ENCODE data around the gene EML4. TPM values are rescaled to one million over a fixed set of nuclear protein-coding genes. Genes with fewer than 3 reads are reported as not detected.

The EML4 gene
- total RNA-seq, 1 donor from 2014 or later, result 41.1 TPM

DNA sequence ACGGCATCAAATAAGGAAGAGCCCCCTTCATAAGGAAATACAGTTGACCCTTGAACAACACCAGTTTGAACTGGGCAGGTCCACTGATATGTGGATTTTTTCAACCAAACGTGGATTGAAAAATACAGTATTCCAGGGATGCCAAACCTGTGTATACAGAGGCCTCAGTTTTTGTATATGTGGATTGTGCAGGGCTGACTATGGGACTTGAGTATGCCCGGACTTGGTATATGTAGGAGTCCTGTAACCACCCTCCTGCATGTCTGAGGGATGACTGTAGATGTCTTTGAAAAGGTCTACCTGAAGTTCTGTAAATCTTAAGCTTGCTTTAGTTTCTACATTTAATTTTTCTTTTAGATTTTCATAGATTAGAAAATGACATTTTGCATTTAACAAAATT lies 50.0 kb downstream of the EML4 start:
- TF ChIP-seq, protein P1, sequence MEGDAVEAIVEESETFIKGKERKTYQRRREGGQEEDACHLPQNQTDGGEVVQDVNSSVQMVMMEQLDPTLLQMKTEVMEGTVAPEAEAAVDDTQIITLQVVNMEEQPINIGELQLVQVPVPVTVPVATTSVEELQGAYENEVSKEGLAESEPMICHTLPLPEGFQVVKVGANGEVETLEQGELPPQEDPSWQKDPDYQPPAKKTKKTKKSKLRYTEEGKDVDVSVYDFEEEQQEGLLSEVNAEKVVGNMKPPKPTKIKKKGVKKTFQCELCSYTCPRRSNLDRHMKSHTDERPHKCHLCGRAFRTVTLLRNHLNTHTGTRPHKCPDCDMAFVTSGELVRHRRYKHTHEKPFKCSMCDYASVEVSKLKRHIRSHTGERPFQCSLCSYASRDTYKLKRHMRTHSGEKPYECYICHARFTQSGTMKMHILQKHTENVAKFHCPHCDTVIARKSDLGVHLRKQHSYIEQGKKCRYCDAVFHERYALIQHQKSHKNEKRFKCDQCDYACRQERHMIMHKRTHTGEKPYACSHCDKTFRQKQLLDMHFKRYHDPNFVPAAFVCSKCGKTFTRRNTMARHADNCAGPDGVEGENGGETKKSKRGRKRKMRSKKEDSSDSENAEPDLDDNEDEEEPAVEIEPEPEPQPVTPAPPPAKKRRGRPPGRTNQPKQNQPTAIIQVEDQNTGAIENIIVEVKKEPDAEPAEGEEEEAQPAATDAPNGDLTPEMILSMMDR (IDR thresholded peaks at IDR 0.05), result no peak
- H3K27me3 Mint-ChIP-seq (ENCODE audit: unreplicated experiment), result no peaks in the 10 kb centered on the region
- no peaks in the 10 kb centered on the region for H3K9me3 Mint-ChIP-seq (ENCODE audit: unreplicated experiment)
- H3K4me3 Mint-ChIP-seq (ENCODE audit: unreplicated experiment), result no peak overlapping the region
- no peak overlapping the region for H3K27ac Mint-ChIP-seq (ENCODE audit: unreplicated experiment)
- H3K4me1 Mint-ChIP-seq (ENCODE audit: unreplicated experiment), result peaks cover 26% of the 10 kb centered on the region
- no peaks in the 10 kb centered on the region for H3K36me3 Mint-ChIP-seq (ENCODE audit: unreplicated experiment)
- DNase-seq (ENCODE audit: extremely low spot score, unreplicated experiment), result no peak

DNA sequence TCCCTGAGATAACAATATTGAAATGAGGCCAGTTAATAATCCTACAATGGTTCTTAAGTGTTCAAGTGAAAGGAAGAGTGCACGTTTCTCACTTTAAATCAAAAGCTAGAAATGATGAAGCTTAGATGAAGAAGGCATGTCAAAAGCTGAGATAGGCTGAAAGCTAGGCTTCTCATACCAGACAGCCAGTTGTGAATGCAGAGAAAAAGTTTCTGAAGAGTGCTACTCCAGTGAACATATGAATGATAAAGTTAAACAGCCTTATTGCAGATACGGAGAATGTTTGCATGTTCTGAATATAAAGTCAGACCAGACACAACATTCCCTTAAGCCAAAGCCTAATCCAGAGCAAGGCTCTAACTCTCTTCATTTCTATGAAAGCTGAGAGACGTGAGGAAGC lies 51.4 kb downstream of the EML4 start:
- no peak for DNase-seq (ENCODE audit: extremely low spot score, unreplicated experiment)
- H3K4me1 Mint-ChIP-seq (ENCODE audit: unreplicated experiment), result peaks cover 33% of the 10 kb centered on the region
- no peaks in the 10 kb centered on the region for H3K9me3 Mint-ChIP-seq (ENCODE audit: unreplicated experiment)

DNA sequence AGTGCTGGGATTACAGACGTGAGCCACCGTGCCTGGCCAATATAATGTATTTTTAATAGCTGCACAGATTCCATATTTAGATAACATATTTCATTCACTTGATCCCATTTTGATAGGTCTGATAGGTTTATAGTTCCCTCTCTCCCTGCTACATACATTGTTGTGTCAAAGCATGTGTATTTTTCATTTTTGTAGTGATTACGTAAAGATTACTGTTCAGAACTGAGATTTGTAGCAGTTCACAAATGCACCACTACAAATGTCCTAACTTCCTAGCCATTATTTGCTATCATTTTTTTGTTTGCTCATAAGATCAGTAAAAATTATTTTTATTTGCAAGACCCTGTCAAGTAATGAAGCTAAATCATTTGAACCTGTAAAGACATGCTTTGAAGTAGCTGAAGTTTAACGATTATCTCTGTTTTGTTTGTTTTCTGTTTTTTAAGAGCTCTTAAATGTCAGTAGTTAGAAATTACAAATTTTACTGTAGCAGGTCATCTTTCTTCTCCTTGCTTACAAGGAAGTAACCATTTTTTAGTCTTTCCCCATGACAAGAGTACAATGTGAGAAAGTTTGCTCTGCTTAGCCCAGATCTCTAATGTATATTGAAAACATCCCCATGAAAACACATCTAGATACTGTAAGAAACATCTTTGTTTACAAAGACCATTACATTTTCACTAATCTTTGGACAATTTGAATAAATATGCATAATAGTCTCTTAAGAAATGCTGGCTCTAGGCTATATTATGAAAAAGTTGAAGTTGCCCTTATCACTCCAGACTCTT lies 54.1 kb downstream of the EML4 start:
- H3K4me3 Mint-ChIP-seq (ENCODE audit: unreplicated experiment), result no peak overlapping the region
- no peaks in the 10 kb centered on the region for H3K9me3 Mint-ChIP-seq (ENCODE audit: unreplicated experiment)
- peak overlapping the region; percentile 79 for H3K27ac Mint-ChIP-seq (ENCODE audit: unreplicated experiment)
- H3K36me3 Mint-ChIP-seq (ENCODE audit: unreplicated experiment), result peaks cover 2% of the 10 kb centered on the region
- peaks cover 27% of the 10 kb centered on the region for H3K4me1 Mint-ChIP-seq (ENCODE audit: unreplicated experiment)
- TF ChIP-seq, protein P1 (IDR thresholded peaks at IDR 0.05), result no peak
- H3K27me3 Mint-ChIP-seq (ENCODE audit: unreplicated experiment), result no peaks in the 10 kb centered on the region
- no peak for DNase-seq (ENCODE audit: extremely low spot score, unreplicated experiment)

More for the DNA sequence above, 51.4 kb downstream of the EML4 start:
- H3K27me3 Mint-ChIP-seq (ENCODE audit: unreplicated experiment), result no peaks in the 10 kb centered on the region
- TF ChIP-seq, protein P1 (IDR thresholded peaks at IDR 0.05), result no peak
- H3K36me3 Mint-ChIP-seq (ENCODE audit: unreplicated experiment), result peaks cover 2% of the 10 kb centered on the region
- H3K4me3 Mint-ChIP-seq (ENCODE audit: unreplicated experiment), result no peak overlapping the region
- H3K27ac Mint-ChIP-seq (ENCODE audit: unreplicated experiment), result no peak overlapping the region

DNA sequence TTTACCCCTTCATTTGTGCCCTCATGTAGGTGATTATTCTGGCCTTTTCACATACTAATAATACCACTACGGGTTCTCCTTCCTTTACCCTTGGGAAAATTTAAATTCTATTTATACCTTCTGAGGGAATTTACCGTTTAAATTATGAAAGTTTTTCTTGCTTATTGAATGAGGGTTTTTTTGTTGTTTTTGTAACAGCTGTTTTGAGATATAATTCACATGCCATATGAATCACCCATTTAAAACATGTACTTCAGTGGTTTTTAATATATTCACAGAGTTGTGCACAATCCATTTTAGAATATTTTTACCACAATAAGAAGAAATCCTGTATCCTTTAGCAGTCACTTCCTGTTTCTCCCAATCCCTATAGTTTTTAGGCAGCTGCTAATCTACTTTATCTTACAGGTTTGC lies 54.7 kb downstream of the EML4 start:
- Mint-ChIP-seq H3K27ac (ENCODE audit: unreplicated experiment) (peak overlapping the region; percentile 79), H3K4me3 (ENCODE audit: unreplicated experiment) (no peak overlapping the region), H3K36me3 (ENCODE audit: unreplicated experiment) (peaks cover 2% of the 10 kb centered on the region), H3K9me3 (ENCODE audit: unreplicated experiment) (no peaks in the 10 kb centered on the region), H3K4me1 (ENCODE audit: unreplicated experiment) (peaks cover 27% of the 10 kb centered on the region), H3K27me3 (ENCODE audit: unreplicated experiment) (no peaks in the 10 kb centered on the region)
- TF ChIP-seq, protein P1 (IDR thresholded peaks at IDR 0.05), result no peak
- DNase-seq (ENCODE audit: extremely low spot score, unreplicated experiment), result no peak

DNA sequence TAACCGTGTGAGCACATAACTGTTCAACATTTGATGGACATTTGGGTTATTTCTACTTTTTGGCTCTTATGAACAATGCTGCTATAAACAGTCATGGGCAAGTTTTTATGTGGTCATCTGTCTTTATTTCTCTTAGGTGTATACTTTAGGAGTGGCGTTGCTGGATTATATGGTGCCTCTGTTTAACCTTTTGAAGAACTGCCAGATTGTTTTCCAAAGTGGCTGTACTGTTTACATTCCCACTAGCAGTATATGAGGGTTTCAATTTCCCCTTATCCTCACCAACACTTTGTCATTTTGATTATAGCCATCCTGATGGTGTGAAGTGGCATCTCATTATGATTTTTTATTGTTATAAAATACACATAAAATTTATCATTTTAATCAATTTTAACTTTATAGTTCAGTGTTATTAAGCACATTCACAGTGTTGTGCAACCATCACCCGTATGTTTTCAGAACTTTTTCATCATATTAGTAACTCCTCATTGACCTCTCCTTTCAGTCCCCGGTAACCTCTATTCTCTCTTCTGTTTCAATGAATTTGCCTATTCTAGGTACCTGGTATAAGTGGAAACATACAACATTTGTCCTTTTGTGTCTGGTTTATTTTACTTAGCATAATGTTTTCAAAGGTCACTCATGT lies 55.4 kb downstream of the EML4 start:
- Mint-ChIP-seq H3K27me3 (ENCODE audit: unreplicated experiment) (no peaks in the 10 kb centered on the region), H3K4me3 (ENCODE audit: unreplicated experiment) (no peak overlapping the region), H3K36me3 (ENCODE audit: unreplicated experiment) (peaks cover 2% of the 10 kb centered on the region), H3K9me3 (ENCODE audit: unreplicated experiment) (no peaks in the 10 kb centered on the region), H3K4me1 (ENCODE audit: unreplicated experiment) (peaks cover 27% of the 10 kb centered on the region), H3K27ac (ENCODE audit: unreplicated experiment) (peak overlapping the region; percentile 79)
- no peak for DNase-seq (ENCODE audit: extremely low spot score, unreplicated experiment)
- TF ChIP-seq, protein P1 (IDR thresholded peaks at IDR 0.05), result no peak
